NCI-H526 treated with DMSO at 0.1 percent for 48 hours (cell line): Measurements from ENCODE around the gene RNF4.
A peak's percentile ranks its signal among the peaks of the same experiment; 100 is the strongest.
"Not testable (repeated sequence)": the region's sequence is repeated elsewhere in the genome, so short reads cannot be mapped to it uniquely, and the experiment has no call there.

Experiments
- DNase-seq: peaks from one replicate; lab custom pipeline; 2025; lab: John Stamatoyannopoulos, UW

Gene RNF4

DNA sequence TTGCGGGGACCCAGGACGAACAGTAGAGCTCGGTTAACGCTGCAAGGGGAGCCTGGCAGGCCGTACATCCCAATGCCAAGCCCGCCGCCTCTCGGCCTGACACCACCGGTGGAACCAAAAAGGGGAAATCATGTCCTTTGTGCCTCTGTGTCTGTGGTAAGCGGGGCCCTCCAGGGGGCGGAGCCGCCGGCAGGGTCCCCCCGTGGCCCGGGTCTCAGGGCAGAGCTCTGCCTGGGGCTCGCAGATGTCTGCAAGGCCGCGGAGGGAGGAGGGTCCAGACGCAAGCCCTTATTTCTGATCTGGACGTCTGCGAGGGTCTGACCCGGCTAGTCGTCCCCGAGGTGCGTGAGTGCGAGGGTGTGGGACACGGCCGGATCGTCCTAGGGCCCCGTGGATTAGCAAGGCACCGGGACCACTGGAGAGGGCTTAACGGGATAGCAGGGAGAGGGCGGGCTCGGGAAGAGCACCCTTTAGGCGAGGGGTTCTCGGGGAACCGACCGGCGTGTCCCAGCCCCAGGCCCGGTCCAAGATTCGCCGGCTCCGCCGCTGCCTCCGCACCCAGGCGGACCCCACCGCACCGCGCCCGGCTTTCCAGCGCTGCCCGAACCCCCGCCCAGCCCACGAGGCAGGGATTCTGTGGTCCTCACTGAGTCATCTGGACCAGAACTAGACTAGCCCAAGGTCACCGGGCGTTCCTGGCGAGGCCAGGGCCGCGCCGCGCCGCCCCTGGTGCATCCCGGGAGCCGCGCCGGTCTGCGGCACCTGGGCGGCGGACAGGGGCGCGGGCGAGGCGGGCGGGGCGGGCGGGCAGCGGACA lies 66.7 kb downstream of the RNF4 start:
- no peak for DNase-seq

DNA sequence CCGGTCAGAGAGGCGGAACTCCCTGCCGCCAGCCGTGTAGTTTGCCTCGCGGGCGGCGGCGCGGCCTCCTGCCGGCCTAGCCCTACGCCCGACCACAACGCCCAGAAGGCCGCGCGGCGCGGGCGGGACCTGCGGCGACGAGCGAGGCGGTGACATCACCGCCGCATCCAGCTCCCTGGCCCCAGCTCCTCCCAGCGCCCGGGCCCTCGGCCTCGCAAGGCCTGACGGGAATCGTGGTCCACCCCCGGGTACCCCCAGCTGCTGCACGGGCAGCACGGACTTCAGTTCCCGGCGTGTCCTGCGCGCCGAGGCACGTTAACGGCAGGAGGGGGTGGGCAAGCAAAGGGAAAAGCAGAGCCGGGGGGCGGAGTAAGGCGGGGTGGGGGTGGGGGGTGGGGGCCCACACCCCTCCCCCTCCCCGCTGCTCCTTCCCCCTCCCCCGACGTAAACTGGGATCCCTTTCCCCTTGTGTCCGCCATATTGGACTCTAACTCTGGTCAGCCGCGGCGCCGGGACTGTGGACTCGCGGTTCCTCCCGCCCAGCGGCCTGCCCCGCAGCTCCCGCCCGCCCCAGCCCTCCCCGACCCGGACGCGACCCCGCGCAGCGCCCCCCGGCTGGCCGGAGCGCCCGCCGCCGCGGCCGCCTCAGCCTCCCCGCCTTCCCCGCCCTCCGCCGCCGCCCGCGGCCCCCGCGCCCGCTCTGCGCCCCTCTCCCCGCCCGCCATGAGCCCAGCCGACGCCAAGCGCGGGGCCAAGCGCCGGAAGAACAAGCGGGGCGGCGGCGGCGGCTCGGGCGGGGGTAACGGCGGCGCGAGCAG lies 67.5 kb downstream of the RNF4 start, which contains the start of gene FAM193A:
TSS of gene FAM193A (plus strand) at position 455 of the 818 bp plus-strand sequence. CDS start at position 724, 269 bp downstream.
- peak; percentile 96 for DNase-seq

DNA sequence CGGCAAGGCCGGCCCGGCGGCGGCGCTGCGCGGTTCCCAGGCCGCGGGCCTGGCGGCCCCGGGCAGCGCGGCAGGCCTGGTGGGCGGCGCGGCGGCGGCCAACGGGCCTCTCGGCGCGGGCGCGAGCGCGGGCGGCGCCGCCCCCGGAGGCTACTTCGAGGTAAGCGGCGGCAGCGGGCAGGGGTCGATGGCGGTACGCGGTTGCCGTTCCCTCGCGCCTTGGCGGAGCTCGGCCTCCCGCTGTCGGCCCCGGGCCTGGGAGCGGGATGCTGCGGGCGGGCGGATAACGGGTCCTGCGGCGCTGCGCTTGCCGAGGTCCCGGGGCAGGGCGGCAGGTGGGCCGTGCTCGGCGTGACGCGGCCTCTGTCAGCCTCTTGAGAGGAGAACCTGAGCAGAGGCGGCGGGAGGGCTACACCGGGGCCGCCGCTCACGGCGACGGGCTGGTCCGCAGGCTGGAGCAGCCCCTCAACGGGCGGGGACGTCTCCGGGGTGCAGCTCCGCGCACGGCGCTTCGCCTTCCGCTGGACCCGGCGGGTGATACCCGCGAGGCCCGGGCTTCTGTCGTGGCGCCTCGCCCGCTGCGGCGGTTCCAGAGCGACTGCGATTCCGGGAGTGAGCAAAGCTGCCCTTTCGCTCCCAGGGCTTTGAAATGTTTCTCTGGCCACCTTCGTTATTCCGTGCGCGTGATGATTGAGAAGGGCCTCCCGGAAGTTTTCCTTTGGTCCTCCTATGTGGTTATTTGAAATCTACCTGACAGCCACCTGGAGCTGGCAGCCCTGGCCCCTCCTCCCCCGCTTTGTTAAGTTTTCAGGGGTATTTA lies 68.3 kb downstream of the RNF4 start:
- DNase-seq, result peak; percentile 53

DNA sequence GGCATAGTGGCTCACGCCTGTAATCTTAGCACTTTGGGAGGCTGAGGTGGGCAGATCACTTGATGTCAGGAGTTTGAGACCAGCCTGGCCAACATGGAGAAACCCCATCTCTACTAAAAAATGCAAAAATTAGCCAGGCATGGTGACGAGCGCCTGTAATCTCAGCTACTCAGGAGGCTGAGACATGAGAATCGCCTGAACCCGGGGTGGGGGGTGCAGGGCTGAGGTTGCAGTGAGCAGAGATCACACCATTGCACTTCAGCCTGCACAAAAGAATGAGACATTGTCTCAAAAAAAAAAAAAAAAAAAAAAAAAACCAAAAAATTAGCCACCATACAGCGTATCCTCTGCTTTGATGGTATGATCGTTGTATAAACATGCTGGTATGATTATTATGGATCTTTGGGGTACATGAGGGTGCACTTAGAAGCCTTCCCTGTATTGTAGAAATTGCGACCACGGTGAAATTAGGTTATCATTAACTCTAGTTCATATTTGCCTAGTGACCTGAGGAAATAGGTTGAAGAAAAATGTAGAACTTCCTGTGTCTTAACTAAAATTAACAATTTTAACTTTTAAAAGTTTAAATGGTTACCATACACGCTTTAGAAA lies 74.8 kb downstream of the RNF4 start:
- DNase-seq, result not testable (repeated sequence)

DNA sequence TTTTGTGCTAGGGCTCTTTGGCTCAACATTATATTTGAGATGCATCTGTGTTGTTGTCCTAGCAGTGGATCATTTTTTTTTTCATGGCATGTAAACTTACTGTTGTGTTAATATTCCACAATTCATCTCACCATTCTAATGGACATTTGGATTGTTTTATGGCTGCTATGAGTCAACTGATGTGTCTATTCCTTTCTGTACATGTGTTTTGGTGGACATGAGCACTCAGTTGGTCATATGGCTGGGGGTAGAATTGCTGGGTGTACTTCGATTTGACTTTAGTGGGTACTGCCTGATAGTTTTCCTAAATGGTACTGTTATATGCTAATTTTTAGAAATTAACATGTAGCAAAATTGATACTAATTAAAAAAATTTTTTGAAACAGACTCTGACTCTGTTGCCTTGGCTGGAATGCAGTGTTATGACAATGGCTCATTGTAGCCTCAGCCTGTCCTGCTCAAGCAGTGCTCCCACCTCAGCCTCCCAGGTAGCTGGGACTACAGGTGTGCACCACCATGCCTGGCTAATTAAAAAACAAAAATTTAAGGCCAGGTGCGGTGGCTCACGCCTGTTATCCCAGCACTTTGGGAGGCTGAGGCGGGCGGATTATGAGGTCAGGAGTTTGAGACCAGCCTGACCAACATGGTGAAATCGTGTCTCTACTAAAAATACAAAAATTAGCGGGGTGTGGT lies 76.6 kb downstream of the RNF4 start:
- DNase-seq, result no peak

DNA sequence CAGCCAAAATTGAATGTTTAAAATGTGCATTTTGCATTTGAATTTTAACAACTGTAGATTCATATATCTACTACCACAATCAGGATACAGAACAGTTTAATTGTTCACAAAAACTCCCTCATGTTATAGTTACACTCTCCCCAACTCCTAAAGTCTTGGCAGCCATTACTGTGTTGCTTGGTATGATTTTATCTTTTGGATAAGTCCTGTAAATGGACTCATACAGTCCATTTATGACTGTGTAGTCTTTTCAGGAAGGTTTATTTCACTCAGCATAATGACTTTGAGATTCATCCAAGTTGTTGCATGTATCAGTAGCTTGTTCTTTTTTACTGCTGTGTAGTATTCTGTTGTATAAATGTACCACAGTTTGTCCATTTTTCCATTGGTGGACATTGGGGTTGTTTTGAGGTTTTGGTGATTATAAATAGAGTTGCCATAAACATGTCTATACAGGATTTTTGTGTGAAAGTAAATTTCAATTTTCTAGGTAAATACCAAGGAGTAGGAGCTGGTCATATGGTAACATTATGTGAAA lies 77.4 kb downstream of the RNF4 start:
- no peak for DNase-seq

DNA sequence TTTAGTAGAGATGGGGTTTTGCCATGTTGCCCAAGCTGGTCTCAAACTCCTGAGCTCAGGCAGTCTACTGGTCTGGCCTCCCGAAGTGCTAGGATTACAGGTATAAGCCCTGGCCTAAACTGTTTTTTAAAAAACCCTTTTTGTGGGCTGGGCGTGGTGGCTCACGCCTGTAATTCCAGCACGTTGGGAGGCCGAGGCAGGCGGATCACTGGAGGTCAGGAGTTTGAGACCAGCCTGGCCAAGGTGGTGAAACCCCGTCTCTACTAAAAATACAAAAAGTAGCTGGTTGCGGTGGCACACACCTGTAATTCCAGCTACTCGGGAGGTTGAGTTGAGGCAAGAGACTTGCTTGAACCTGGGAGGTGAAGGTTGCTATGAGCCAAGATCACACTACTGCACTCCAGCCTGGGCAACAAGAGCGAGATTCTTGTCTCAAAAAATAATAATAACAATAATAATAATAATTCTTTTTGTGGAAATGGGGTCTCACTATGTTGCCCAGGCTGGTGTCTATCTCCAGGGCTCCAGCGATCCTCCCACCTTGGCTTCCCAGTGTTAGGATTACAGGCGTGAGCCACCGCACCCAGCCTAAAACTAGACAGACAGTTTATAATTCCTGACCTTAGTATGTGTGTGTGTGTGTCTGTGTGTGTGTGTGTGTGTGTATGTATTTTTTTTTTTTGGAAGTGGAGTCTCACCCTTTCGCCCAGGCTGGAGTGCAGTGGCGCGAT lies 78.2 kb downstream of the RNF4 start:
- not testable (repeated sequence) for DNase-seq

DNA sequence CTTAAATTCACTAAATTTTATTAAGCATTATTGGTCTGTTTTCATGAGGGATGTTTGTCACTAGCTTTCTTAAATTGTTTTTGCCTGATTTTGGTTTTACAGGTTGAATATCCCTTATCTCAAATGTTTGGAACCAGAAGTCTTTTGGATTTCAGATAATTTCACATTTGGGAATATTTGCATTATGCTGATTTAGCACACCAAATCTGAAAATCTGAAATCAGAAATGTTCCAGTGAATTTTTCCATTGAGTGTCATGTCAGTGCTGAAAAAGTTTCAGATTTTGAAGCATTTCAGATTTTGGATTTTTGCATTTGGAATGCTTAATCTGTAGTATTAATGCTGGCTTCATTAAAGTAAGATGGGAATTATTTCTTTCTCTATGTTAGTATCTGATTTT lies 82.2 kb downstream of the RNF4 start:
- no peak for DNase-seq

DNA sequence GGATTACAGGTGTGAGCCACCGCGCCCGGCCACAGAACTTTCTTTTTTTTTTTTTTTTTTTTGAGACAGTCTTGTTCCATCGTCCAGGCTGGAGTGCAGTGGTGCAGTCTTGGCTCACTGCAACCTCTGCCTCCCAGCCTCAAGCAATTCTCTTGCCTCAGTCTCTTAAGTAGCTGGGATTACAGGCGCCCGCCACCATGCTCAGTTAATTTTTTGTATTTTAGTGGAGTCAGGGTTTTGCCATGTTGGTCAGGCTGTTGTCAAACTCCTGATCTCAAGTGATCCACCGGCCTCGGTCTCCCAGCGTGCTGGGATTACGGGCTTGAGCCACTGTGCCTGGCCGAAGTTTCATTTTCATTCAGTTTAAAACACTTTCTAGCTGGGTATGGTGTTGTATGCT lies 83.9 kb downstream of the RNF4 start:
- no peak for DNase-seq

DNA sequence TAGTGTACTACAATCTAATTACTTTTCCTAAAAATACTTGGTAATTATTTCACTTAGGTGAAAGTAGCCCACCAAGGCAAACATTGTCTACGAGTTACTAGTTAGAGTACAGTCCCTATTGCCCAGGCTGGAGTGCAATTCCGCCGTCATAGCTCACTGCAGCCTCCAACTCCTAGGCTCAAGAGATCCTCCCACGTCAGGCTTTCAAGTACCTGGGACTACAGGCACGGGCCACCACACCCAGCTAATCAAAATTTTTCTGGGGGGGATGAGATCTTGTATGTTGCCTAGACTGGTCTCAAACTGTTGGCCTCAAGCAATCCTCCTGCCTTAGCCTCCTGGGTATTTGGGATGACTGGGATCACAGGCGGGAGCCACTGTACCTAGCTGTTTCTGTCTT lies 89.4 kb downstream of the RNF4 start:
- no peak for DNase-seq

DNA sequence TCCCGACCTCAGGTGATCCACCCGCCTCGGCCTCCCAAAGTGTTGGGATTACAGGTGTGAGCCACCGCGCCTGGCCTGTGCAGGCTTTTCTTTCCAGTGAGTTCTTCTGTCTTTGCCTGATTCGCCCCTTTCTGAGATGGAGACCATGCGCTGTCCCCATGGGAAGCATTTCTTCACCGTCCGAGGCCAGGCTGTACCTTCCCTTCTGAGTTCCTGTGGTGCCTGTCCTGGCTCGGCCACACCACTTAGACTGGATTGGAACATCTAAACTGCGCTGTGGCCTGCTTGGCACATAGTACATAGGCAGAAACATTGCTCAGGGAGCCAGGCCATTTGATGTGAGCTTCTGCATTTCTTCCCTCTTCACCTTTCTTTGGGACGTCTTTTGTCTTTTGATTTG lies 91.3 kb downstream of the RNF4 start:
- DNase-seq, result no peak
